HL-60/S4 treated with retinoic acid at 250 ng/mL for 4 days and 3 days (cell line): ENCODE results near the gene RNF113A.
"Not testable (repeated sequence)": the region's sequence is repeated elsewhere in the genome, so short reads cannot be mapped to it uniquely, and the experiment has no call there.

ENCODE experiments used
- in situ Hi-C: fragments of 300-500 bp; cut with MboI; formaldehyde crosslinking; loops from 2 replicates; pipeline ENCODE4 v1.7.0; 2022; ENCODE audit warnings: low sequenced_read_pairs

RNF113A gene

DNA sequence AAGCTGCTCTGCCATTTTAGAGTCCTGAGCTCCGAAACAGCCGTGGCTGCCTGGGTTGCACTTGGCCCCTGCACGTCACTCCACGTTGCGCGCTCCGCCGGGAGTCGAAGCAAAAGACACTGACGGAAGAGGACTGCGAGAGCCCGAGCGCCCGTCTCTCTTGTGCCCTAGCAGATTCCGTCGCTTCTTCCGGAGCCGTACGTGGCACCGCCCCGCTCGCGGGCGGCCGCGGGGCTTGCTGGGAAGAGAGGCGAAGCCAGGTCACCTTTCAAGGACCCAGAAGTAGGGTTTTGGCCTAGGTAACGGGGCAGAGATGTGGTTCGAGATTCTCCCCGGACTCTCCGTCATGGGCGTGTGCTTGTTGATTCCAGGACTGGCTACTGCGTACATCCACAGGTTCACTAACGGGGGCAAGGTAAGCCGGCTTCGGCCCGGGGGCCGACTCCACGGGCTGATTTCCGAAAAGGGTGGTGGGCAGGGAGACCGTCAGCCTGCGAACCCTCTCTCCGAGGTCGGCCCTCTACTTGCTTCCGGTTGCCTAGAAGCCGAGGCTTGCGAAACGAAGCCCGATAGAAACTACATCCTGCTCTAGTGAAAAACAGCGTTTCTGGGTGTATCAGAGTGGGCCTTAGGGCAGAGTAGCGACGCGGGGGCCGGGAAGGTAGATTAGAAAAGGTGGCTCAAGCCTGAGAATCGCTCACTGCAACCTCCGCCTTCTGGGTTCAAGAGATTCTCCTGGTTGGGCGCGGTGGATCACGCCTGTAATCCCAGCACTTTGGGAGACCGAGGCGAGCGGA is at the start of gene RNF113A, which contains the start of gene NDUFA1:
Gene RNF113A, minus strand, starts transcription at position 135 of the 797 bp plus-strand sequence. Its CDS starts 120 bp downstream, at position 15.
Gene NDUFA1, plus strand, starts transcription at position 234 of the 797 bp plus-strand sequence. Its CDS starts 80 bp downstream, at position 314.
- in situ Hi-C loops, result no loop called here

DNA sequence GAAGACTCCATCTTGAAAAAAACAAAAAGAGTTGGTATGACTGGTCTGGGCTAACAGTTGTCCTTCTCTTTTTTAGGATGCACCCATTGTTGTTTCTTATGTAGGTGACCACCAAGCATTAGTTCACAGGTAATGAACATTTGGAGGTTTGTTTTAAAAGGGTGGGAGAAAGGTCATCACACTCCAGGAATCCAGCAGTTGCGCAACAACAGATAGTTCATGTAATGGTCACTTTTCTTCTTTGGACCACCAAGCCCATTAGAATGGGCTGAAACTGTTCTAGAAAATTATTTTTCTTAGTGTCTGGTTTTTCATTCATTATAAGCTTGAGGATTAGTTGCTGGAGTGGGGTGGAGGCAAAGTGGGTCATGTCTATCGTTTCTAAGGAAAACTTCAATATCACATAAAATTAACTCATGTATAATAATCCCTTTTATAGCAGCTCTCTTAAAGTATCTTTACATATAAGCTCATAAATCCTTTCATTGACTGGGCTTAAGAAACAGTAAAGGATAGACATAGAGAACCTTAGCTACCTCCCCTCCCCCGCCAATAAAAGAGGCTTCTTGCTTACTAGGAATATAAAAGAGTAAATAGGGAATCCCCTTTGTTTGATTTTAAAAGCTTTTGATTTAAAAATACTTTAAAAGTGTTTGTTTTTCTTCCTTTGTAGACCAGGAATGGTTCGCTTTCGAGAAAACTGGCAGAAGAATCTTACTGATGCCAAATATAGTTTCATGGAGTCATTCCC is 48.5 kb upstream of the RNF113A start:
- in situ Hi-C loops, result no loop called here

DNA sequence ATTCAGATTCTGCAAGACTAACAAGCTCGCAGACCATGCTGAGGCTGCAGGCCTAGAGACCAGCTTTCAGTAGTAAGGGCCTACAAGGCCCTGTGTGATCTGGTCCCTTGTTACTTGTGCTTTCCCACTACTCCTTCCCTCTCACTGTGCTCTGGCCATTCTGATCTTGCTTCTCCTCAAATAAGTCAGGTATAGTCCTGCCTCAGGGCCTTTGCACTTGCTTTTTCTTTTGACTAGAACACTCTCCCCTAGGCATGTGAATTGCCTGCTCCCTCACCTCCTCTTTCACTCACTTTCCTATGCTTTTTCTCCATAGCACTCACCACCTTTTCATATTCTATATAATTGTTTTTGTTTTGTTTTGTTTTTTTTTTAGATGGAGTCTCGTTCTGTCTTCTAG is 46.3 kb upstream of the RNF113A start:
- in situ Hi-C loops, result no loop called here

DNA sequence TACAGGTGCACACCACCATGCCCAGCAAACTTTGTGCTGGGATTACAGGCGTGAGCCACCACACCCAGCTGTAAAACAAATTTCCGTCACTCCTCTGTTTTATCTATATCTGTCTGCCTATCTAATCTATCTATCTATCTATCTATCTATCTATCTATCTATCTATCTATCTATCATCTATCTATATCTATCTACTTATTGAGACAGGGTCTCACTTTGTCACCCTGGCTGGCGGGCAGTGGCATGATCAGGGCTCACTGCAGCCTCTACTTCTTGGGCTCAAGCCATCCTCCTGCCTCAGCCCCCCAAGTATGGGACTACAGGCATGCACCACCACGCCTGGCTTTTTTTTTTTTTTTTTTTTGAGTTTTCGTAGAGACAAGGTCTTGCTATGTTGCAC is 44.8 kb upstream of the RNF113A start:
- in situ Hi-C loops, result no loop called here

DNA sequence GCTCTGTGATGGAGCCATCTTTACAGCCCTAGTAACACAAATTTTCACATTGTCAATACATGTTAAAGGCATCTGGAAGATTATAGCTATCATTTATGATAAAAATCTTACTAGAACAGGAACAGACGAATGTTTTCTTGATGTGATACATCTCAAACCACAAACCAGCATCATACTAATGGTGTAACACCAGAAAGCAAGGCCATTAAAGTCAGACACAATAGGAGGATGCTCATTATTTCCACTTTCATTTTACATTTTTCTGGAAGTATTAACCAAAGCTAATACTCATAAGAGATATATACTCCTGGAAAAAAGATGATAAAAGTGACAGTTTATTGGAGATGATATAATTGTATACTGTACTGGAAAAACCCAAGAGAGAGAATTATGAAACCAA is 29.4 kb upstream of the RNF113A start:
- in situ Hi-C loops, result no loop called here

DNA sequence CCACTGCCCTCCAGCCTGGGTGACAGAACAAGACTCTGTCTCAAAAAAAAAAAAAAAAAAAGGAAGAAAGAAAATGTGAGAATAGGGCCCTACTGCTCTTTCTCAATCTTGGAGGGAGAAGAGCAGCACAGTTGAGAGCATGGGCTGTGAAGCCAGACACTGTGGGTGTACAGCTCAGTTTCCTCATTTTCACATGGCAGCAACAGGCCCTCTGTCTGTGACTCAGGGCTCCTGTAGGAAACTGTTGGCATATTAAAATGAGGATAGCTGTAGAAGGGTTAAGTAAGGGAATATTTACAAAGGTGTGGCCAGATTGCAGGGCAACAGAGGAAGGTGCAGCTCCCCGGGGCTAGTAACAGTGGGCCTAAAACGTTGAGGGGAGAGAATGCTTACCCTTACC is 27.6 kb upstream of the RNF113A start:
- in situ Hi-C loops, result no loop called here

DNA sequence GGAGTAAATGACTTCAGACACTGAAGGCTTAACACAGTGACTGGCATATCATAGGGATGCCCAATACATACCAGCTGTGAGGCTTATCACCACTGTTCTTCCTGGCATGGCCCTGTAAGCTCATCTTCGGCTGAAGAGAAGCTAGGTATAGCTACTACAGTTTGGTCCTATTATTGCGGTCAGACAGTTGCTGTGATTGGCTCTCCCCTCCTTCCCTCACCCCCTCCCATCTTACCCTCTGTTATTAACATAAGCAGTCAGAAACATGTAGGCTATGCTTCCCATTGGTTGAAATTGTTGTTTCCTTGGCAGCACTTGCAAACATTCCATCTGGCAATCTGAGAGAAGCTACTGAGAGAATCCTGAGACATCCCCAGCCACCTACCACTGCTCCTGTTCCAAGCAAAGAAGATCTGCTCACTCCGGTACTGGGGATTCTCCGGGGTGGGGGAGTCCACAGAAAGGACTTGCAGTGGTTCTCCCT is 24.4 kb upstream of the RNF113A start, which contains the start of gene AKAP14:
Gene AKAP14, plus strand, starts transcription at position 51 of the 484 bp plus-strand sequence. CDS start 7,331 bp downstream, outside the sequence.
- in situ Hi-C loops, result no loop called here

DNA sequence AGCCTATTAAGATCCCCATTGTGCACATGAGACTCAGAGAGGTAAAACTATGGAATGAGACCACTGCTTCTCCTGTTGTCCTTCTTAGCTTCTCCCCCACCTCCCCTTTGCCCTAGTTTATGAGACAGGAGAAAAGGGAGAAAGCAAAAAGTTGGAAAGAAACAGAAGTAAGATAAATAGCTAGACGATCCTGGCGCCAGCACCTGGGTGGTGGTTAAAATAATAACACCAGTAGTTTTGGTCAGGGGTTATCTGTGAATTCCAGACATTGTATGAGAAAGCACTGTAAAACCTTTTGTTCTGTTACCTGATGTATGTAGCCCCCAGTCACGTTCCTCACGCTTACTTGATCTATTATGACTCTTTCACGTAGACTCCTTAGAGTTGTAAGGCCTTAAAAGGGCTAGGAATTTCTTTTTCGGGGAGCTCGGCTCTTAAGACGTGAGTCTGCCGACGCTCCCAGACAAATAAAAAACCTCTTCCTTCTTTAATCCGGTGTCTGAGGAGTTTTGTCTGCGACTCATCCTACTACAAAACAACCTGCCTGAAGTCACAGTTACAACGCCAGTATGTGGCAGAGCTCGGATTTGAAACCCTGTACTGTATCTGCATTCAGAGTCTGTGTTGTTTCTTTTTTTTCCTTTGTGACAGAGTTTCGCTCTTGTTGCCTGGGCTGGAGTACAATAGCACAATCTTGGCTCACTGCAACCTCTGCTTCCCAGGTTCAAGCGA is 20.6 kb upstream of the RNF113A start:
- in situ Hi-C loops, result not testable (repeated sequence)

DNA sequence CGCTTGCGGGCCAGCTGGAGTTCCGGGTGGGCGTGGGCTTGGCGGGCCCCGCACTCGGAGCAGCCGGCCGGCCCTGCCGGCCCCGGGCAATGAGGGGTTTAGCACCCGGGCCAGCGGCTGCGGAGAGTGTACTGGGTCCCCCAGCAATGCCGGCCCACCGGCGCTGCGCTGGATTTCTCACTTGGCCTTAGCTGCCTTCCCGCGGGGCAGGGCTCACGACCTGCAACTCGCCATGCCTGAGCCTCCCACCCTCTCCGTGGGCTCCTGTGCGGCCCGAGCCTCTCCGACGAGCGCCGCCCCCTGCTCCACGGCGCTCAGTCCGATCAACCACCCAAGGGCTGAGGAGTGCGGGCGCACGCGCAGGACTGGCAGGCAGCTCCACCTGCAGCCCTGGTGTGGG is 19.1 kb upstream of the RNF113A start:
- in situ Hi-C loops, result not testable (repeated sequence)

DNA sequence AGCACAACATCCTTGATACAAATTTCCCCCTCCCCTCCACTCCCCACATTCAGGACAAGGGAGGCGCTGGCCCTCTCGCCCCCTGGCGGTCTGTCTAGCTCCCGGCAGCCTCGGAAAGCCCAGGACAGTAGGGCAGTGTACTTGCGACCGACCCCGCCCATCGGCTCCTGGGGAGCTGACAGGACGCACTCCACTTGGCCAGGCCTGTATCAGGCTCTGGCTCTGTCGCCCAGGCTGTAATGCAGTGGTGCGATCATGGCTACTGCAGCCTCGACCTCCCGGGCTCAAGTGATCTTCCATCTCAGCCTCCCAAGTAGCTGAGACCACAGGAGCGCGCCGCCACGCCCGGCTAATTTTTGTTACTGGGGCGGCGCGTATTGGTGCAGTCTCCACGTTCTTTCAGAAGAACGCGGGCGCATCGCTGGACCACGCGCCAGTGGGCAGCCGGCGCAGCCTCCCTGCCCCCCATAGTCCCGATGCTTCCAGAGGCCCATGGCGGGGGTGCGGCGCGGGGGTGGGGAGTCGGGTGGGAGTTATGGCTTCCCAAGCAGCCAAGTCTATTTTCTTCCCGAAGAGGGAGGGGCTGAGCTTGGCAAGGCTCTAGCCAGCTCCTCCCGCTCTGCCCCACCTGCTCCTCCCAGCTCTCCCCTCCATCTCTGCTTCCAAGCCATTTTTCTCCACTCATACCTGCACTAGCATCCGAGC is 16.3 kb upstream of the RNF113A start:
- in situ Hi-C loops, result no loop called here

DNA sequence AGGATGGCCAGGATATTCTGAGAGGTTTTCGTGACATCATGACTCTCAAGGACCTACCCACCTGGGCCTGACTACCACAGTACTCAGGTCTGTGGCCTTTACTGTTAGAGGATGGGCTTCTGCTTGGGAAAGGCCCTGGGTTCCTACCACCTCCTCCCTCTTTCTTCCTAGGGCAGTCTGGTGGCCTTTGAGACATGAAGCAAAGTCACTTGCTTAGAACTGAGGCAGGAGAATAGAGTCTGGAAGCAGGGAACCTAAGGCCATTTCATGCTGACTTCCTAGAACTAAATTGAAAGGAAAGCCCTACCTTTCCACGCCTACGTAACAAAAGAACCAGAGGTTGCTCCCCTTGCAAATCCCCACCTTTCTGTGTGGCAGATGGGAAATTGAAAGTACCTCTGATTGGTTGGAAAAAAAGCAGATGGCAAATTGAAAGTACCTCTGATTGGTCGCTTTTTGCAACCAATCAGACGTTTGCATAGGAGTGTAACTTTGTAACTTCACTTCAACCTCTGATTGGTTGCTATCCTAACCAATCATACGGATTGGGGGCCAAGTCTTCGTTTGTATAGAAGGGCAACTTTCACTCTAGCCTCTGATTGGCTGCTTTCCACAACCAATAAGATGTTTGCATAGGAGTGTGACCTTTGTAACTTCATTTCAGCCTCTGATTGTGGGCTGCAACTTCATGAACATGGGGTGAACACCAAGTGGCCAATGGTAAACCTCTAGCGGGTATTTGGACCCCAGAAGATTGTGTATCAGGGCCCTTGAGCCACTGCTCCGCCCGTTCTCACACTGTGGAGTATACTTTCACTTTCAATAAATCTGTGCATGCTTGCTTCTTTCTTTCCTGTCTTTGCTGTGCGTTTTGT is 14.3 kb upstream of the RNF113A start:
- in situ Hi-C loops, result no loop called here

DNA sequence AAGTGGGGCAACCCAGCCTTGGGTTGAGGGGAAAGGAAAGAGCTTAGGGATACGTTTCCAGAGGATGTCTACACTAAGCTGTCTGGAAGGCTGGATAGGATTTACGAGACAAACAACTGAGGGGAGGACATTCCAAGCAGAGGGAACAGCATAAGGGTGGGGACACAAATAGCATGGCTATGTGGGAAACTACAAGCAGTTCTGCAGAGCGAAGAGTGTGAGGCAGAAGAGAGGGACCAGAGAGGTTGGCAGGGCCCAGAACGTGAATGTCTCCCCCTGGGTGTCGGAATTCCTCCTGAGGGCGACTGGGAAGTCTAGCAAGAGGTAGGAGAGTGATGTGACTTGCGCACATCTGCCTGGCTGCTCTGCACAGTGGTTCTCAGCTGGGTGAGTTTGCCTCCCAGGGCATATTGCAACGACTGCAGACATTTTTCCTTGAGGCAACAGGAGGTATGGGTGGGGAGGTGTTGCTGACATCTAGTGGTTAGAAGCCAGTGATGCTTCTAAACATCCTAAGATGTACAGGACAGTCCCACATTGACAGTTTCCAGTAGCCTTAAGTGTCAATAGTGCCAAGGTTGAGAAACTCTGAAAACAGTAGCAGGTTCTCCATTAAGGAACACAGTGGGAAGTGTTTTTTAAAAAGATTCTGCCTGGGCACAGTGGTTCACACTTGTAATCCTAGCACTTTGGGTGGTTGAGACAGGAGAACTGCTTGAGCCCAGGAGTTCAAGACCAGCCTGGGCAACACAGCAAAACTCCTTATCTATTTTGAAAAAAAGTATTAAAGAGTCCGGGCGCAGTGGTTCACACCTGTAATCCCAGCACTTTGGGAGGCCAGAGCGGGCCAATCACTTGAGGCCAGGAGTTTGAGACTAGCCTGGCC is 9.3 kb upstream of the RNF113A start:
- in situ Hi-C loops, result no loop called here

DNA sequence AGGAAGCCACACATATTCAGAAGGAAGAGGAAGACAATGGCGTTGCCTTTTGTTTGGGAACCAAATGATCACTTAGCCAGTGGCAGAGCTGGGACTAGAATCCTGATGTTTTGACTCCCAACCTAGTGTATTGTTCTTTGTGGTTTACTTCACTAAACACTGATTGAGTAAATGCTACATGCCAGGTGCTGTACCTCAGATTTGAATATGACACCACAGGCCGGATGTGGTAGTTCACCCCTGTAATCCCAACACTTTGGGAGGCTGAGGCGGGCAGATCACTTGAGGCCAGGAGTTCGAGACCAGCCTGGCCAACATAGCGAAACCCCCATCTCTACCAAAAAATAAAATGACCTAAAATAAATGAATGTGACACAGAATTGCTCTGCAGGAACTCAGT is 8.5 kb upstream of the RNF113A start:
- in situ Hi-C loops, result no loop called here

DNA sequence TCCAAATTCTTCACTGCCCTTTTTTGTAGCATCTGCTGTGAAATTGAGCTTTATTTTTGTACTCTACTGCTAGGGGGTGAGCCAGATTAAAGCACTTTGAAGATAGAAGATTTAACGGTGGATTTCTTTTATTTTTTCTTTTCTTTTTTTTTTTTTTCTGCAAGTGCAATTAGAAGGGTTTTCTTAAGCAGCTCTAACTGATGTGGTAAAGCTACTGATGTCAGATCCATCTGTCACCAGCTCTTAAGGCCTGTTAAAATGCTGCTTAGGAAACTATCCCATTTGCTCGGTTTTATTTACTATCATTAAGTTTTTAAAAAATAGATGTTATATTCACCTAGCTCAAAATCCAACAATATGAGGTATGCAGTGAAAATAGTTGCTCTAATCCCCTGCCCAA is 7.2 kb upstream of the RNF113A start:
- in situ Hi-C loops, result no loop called here

DNA sequence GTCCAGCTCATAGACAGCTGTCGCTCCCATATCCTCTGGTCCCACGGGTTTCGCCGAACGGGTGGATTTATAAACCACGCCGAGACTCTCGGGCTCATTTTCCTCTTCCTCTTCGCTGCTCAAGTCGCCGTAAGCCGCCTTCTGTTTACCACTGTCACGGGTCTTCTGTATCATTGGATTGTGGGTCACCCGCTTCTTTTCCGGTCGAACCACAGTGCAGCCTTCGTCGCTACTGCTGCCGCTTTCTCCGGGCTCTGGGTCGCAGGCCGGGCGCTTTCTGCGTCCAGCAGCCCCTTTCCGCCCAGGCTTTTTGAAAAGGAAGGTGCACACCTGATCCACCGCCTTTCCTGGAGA is 311 bp downstream of the RNF113A start:
- in situ Hi-C loops, result no loop called here

DNA sequence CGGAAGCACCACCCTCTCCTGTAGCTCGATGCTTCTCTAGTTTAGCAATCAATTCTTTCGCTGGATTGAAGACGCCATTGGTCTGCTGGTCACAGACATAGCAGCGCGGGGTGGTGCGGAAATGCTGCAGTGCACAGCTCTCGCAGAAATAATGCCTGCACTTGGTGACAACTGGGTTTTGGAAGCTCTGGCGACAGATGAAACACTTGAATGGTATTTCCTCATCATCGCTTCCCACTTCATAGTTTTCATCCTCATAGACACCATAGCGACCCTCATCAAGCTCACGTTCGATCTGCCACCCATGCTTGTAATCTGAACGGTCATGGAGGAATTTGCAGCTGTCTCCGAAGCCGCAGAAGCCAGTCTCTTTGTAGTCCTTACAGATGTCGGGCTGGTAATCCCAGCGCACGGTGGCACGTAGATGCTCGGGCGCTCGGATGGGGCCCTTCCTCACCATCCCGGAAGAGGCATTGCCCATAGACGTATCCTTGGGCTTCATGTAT is 854 bp downstream of the RNF113A start:
- in situ Hi-C loops, result no loop called here

DNA sequence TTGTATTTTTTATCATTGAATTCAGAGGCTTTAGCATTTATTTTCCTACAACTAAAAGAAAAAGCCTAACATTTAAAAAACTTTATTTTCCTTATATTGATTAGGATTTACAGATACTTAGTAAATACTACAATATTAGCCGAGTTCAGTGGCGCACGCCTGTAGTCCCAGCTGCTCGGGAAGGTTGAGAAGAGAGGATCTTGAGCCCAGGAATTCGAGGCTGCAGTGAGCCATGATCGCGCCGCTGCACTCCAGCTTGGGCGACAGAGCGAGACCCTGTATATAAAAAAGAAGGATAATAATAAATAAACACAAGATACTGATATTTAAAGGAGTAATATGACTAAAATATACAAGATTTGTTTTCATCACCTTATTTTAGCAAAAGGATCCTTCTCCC is 18.1 kb downstream of the RNF113A start:
- in situ Hi-C loops, result no loop called here
